AG10803 (cell line): ENCODE data around the gene LRRIQ3.
A peak's percentile ranks its signal among the peaks of the same experiment; 100 is the strongest.

Experiments used
- DNase-seq: peaks from one replicate; pipeline ENCODE4 v3.0.0; 2010; ENCODE audit warnings: low read depth
- H3K4me3 ChIP-seq: 2 replicates; pipeline ENCODE4 v1.5.1; 2011; ENCODE audit warnings: mild to moderate bottlenecking, low read length, control low read depth
- CTCF ChIP-seq: conservative IDR thresholded peaks from 2 replicates; pipeline ENCODE4 v1.5.1; 2011; ENCODE audit warnings: mild to moderate bottlenecking, low read length, control low read depth, inconsistent platforms

Gene LRRIQ3

GRCh38 chr1:74235153-74235552, 37.2 kb upstream of the LRRIQ3 start, which contains the start of gene TNNI3K:
Gene TNNI3K, plus strand, starts transcription at chr1:74235387. Its CDS starts 65 bp downstream, at chr1:74235452.
- no peak within 1 kb of the TSS for H3K4me3 ChIP-seq
- no peak for TF ChIP-seq CTCF
- no peak for DNase-seq

GRCh38 chr1:74223453-74223852, 25.5 kb upstream of the LRRIQ3 start:
- H3K4me3 ChIP-seq: no peak overlapping the region
- TF ChIP-seq CTCF: no peak
- no peak for DNase-seq

- H3K4me3 ChIP-seq: no peak overlapping the region
- TF ChIP-seq CTCF: no peak
- no peak for DNase-seq
These were observed 24.7 kb upstream of the LRRIQ3 start for GRCh38 chr1:74222701-74223100.

GRCh38 chr1:74215229-74215628, 17.3 kb upstream of the LRRIQ3 start:
- TF ChIP-seq CTCF: no peak
- DNase-seq: no peak
- no peak overlapping the region for H3K4me3 ChIP-seq

- no peak for TF ChIP-seq CTCF
- H3K4me3 ChIP-seq: no peak overlapping the region
- DNase-seq: peak; percentile 69
These were observed 7.3 kb upstream of the LRRIQ3 start for GRCh38 chr1:74205266-74205665.

GRCh38 chr1:74199504-74199903, 1.5 kb upstream of the LRRIQ3 start:
- no peak for TF ChIP-seq CTCF
- no peak for DNase-seq
- peak overlapping the region; percentile 78; the same call in 1 of the 2 replicates for H3K4me3 ChIP-seq

- peak overlapping the region; percentile 78 for H3K4me3 ChIP-seq
- TF ChIP-seq CTCF: no peak
- DNase-seq: no peak
These were observed 721 bp downstream of the LRRIQ3 start for GRCh38 chr1:74197255-74197654.
